OCI-LY3 (cell line): ENCODE data around the gene POFUT1.

ENCODE experiments used
- H2AFZ ChIP-seq: fragments of 200-600, 300-600 bp; shearing (Covaris generic); 2 replicates; pipeline ENCODE4 v1.6.0; 2014; ENCODE audit warnings: antibody characterized with exemption, low read depth, low read length
- H3K27ac ChIP-seq: fragments of 200-600, 300-600 bp; sonication (generic); 2 replicates; pipeline ENCODE4 v1.5.1; 2014; ENCODE audit warnings: mild to moderate bottlenecking, low read length, moderate library complexity, mixed read lengths
- H3K27me3 ChIP-seq: fragments of 200-600, 300-600 bp; sonication (generic); 2 replicates; pipeline ENCODE4 v1.6.1; 2014; ENCODE audit warnings: low read depth, low read length, mixed read lengths
- H3K36me3 ChIP-seq: fragments of 200-600, 300-600 bp; sonication (generic); replicated peaks from 2 replicates; pipeline ENCODE3; 2014; ENCODE audit warnings: low read depth, low read length, mixed read lengths
- H3K4me1 ChIP-seq: fragments of 300-600, 200-600 bp; sonication (generic); 2 replicates; pipeline ENCODE4 v1.6.1; 2014; ENCODE audit warnings: low read length, mixed read lengths
- H3K4me2 ChIP-seq: fragments of 200-600, 300-600 bp; sonication (generic); 2 replicates; pipeline ENCODE4 v1.6.1; 2014; ENCODE audit warnings: low read length, mixed read lengths
- H3K4me3 ChIP-seq: fragments of 300-600, 200-600 bp; sonication (generic); 2 replicates; pipeline ENCODE4 v1.5.1; 2014; ENCODE audit warnings: antibody characterized with exemption, mild to moderate bottlenecking, low read length, moderate library complexity
- H3K79me2 ChIP-seq: fragments of 300-600, 200-600 bp; shearing (Covaris generic); 2 replicates; pipeline ENCODE4 v1.6.1; 2014; ENCODE audit warnings: mild to moderate bottlenecking, low read length, mixed read lengths
- H3K9ac ChIP-seq: fragments of 300-600, 200-600 bp; shearing (Covaris generic); 2 replicates; pipeline ENCODE4 v1.6.0; 2014; ENCODE audit warnings: mild to moderate bottlenecking, low read length, moderate library complexity
- H3K9me3 ChIP-seq: fragments of 200-600, 300-600 bp; shearing (Covaris generic); 2 replicates; pipeline ENCODE4 v1.6.1; 2014; ENCODE audit warnings: low read length, mixed read lengths; ENCODE audit not compliant: insufficient read depth
- H4K20me1 ChIP-seq: fragments of 200-600, 300-600 bp; sonication (generic); 2 replicates; pipeline ENCODE4 v1.6.1; 2016; ENCODE audit warnings: low read length, mixed read lengths; ENCODE audit not compliant: insufficient read depth
- CTCF ChIP-seq: fragments of 200-600, 300-600 bp; sonication (generic); IDR thresholded peaks from 2 replicates; pipeline ENCODE4 v1.5.1; 2014; ENCODE audit warnings: antibody characterized with exemption, low read length, low read depth
- EZH2phosphoT487 ChIP-seq: fragments of 200-600 bp; shearing (Covaris generic); IDR thresholded peaks from 2 replicates; pipeline ENCODE4 v1.6.1; 2018; ENCODE audit warnings: antibody characterized with exemption, mixed run types, low read depth

POFUT1 gene

GRCh38 chr20:32230707-32231106 lies 23.0 kb downstream of the POFUT1 start:
- H3K36me3 ChIP-seq, result peaks cover 57% of the 10 kb centered on the region
- H3K27ac ChIP-seq, result no peak overlapping the region
- no peak overlapping the region for H2AFZ ChIP-seq

GRCh38 chr20:32231245-32231644 lies 23.6 kb downstream of the POFUT1 start:
- TF ChIP-seq EZH2phosphoT487 (no peak), CTCF (no peak)
- Histone ChIP-seq H3K9me3 (no peaks in the 10 kb centered on the region), H3K4me1 (no peaks in the 10 kb centered on the region), H3K27ac (no peak overlapping the region), H3K9ac (no peak overlapping the region), H4K20me1 (no peaks in the 10 kb centered on the region), H2AFZ (no peak overlapping the region), H3K4me2 (no peak overlapping the region), H3K36me3 (peaks cover 59% of the 10 kb centered on the region), H3K79me2 (no peaks in the 10 kb centered on the region), H3K4me3 (no peak overlapping the region), H3K27me3 (no peaks in the 10 kb centered on the region)

More at GRCh38 chr20:32230707-32231106, 23.0 kb downstream of the POFUT1 start:
- Histone ChIP-seq H3K9ac (no peak overlapping the region), H3K27me3 (no peaks in the 10 kb centered on the region), H3K4me2 (no peak overlapping the region), H3K79me2 (no peaks in the 10 kb centered on the region), H4K20me1 (no peaks in the 10 kb centered on the region), H3K9me3 (no peaks in the 10 kb centered on the region), H3K4me3 (no peak overlapping the region), H3K4me1 (no peaks in the 10 kb centered on the region)
- TF ChIP-seq CTCF, result no peak
- TF ChIP-seq EZH2phosphoT487, result no peak

DNA sequence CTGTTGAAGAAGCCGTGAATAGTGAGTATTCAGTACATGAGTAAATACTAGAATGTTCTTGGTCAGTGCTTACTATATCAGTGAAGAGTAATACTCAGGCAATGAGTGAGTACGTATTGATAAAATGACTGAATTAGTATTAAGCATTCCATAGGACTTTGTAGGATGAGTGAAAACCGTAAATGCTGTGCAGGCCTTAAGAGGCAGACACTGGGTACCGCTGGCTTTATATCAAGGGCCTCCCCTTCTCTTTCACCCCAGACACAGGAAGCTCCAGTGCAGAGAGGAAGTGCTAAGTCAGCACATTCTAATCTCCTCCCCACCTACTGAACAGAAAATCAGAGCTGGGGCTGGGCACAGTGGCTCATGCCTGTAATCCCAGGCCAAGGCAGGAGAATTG lies 24.2 kb downstream of the POFUT1 start:
- Histone ChIP-seq H3K4me3 (no peak overlapping the region), H3K4me1 (no peaks in the 10 kb centered on the region), H3K27ac (no peak overlapping the region), H2AFZ (no peak overlapping the region), H3K79me2 (no peaks in the 10 kb centered on the region), H3K27me3 (no peaks in the 10 kb centered on the region), H3K36me3 (peaks cover 63% of the 10 kb centered on the region), H4K20me1 (no peaks in the 10 kb centered on the region), H3K9ac (no peak overlapping the region), H3K4me2 (no peak overlapping the region), H3K9me3 (no peaks in the 10 kb centered on the region)
- no peak for TF ChIP-seq EZH2phosphoT487
- no peak for TF ChIP-seq CTCF

DNA sequence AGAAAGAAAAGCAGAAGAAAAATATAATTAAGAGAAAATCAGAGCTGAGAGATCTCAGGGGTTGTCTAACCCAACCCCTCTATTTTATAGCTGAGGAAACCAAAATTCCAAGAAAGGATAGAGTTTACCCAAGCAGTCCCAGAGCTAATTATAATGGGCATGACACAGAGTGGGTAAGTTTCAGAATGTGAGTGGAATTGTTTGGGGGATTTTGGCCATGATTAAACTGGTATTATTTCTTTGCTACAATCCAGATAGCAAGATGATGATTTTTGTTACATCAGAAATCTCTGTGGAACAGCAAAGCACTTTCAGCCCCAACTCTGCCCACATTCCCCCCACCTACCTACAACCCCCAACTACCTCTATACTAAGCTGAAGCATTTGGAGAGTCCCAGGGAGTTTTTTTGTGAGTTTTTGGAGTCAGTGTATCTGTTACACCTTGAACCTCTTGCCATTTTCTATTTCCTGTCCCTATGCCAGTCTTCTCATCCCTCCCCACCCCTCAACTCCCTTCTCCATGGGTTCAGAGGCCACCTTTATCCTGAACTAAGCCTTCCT lies 24.7 kb downstream of the POFUT1 start:
- Histone ChIP-seq H2AFZ (no peak overlapping the region), H4K20me1 (no peaks in the 10 kb centered on the region), H3K27ac (no peak overlapping the region), H3K4me1 (no peaks in the 10 kb centered on the region), H3K9ac (no peak overlapping the region), H3K36me3 (peaks cover 68% of the 10 kb centered on the region), H3K79me2 (no peaks in the 10 kb centered on the region), H3K4me2 (no peak overlapping the region), H3K4me3 (no peak overlapping the region), H3K9me3 (no peaks in the 10 kb centered on the region), H3K27me3 (no peaks in the 10 kb centered on the region)
- TF ChIP-seq EZH2phosphoT487, result no peak
- TF ChIP-seq CTCF, result no peak
